OCI-LY1 (cell line): ENCODE results near the gene SF3B1.

Experiments
- EZH2 ChIP-seq: fragments of 200-600 bp; sonication (generic), shearing (Covaris generic); IDR thresholded peaks from 2 replicates; pipeline ENCODE4 v1.8.0; 2017; ENCODE audit warnings: borderline replicate concordance, mixed run types, mild to moderate bottlenecking, antibody characterized with exemption, low read length, moderate library complexity, mixed read lengths
- TF ChIP-seq, protein P1 (sequence below): fragments of 200-600 bp; sonication (generic), shearing (Covaris generic); IDR thresholded peaks from 2 replicates; pipeline ENCODE4 v1.5.1; 2017; ENCODE audit warnings: mild to moderate bottlenecking, antibody characterized with exemption, low read length, moderate library complexity, mixed read lengths

- no peak for TF ChIP-seq EZH2
- TF ChIP-seq, protein P1, sequence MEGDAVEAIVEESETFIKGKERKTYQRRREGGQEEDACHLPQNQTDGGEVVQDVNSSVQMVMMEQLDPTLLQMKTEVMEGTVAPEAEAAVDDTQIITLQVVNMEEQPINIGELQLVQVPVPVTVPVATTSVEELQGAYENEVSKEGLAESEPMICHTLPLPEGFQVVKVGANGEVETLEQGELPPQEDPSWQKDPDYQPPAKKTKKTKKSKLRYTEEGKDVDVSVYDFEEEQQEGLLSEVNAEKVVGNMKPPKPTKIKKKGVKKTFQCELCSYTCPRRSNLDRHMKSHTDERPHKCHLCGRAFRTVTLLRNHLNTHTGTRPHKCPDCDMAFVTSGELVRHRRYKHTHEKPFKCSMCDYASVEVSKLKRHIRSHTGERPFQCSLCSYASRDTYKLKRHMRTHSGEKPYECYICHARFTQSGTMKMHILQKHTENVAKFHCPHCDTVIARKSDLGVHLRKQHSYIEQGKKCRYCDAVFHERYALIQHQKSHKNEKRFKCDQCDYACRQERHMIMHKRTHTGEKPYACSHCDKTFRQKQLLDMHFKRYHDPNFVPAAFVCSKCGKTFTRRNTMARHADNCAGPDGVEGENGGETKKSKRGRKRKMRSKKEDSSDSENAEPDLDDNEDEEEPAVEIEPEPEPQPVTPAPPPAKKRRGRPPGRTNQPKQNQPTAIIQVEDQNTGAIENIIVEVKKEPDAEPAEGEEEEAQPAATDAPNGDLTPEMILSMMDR, result peak; percentile 58; the same call in 1 of the 2 replicates
Measured at GRCh38 chr2:197356136-197356535, 78.7 kb downstream of the SF3B1 start.
